Ovary (tissue), 3 donors: Measurements from ENCODE around the gene JMJD7.

Source experiments
- EP300 ChIP-seq: sonication (generic); formaldehyde crosslinking; IDR thresholded peaks from one replicate; pipeline ENCODE4 v1.6.1; 2017; ENCODE audit warnings: antibody characterized with exemption
- POLR2A ChIP-seq: fragments of 450-650 bp; IDR thresholded peaks from one replicate; pipeline ENCODE4 v1.6.1; 2017; ENCODE audit warnings: antibody characterized with exemption, mild to moderate bottlenecking, moderate library complexity
- TF ChIP-seq, protein P1 (sequence below), 3 donors: fragments of 450-650 bp in 2 of 3; fragments of 200-600 bp in 1 of 3; IDR thresholded peaks; one replicate each; pipeline versions ENCODE4 v1.5.1 to v1.8.0; 2016 to 2022; ENCODE audit warnings: antibody characterized with exemption in 3 of 3, mild to moderate bottlenecking in 1 of 3
- donor health status: DM: no; HTN: no; CAD: no.

DNA sequence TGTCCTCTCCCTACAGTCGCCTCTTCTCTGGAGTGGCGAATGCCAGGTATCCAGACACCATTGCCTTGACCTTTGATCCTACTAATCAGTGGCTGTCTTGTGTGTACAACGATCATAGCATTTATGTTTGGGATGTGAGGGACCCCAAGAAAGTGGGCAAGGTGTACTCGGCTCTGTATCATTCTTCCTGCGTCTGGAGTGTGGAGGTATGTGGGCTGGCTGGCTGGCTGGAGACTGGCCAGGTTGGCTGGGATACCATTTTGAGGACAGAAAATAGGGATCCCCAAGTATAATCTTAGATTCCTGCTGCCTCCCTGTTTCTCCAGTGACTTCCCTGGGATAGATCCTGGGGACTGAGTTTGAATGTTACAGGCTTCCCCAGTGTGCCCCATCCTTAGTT, 13.4 kb upstream of the JMJD7 start:
- TF ChIP-seq, protein P1, sequence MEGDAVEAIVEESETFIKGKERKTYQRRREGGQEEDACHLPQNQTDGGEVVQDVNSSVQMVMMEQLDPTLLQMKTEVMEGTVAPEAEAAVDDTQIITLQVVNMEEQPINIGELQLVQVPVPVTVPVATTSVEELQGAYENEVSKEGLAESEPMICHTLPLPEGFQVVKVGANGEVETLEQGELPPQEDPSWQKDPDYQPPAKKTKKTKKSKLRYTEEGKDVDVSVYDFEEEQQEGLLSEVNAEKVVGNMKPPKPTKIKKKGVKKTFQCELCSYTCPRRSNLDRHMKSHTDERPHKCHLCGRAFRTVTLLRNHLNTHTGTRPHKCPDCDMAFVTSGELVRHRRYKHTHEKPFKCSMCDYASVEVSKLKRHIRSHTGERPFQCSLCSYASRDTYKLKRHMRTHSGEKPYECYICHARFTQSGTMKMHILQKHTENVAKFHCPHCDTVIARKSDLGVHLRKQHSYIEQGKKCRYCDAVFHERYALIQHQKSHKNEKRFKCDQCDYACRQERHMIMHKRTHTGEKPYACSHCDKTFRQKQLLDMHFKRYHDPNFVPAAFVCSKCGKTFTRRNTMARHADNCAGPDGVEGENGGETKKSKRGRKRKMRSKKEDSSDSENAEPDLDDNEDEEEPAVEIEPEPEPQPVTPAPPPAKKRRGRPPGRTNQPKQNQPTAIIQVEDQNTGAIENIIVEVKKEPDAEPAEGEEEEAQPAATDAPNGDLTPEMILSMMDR (IDR thresholded peaks at IDR 0.05): no peak
- TF ChIP-seq EP300 (no peak), POLR2A (no peak)
